ENCODE results near the gene AMELY.

GRCh38 chrY:6929237-6929636 lies 17.7 kb upstream of the AMELY start:
- no peak for TF ChIP-seq CTCF (IDR thresholded peaks at IDR 0.05; ENCODE audit: low read depth, low read length, poor library complexity, severe bottlenecking)
- no peak for TF ChIP-seq EZH2phosphoT487 (IDR thresholded peaks at IDR 0.05; ENCODE audit: borderline replicate concordance, low read length)

All from DOHH2 (cell line).